WTC11 (cell line): ENCODE data around the gene TMEM184A. TPM values are rescaled to one million over a fixed set of nuclear protein-coding genes. Genes with fewer than 3 reads are reported as not detected.

Experiments used
- ATAC-seq: fragments of 200-7000 bp; cut with Tn5 transposase; 2 replicates; pipeline ENCODE4 v1.10.0; 2021; ENCODE audit warnings: mild to moderate bottlenecking, moderate library complexity
- CTCF ChIA-PET: fragments of 300-600 bp; sonication (Branson Sonifier 250); formaldehyde crosslinking; loops from one replicate; lab custom pipeline; 2021; ENCODE audit warnings: antibody characterized with exemption; lab: Charles Lee
- POLR2A ChIA-PET: fragments of 350-600 bp; sonication (Branson Sonifier 250); formaldehyde crosslinking; loops from one replicate; lab custom pipeline; 2021; ENCODE audit warnings: antibody characterized with exemption; lab: Charles Lee
- DNase-seq: peaks from one replicate; pipeline ENCODE4 v3.0.0; 2021; ENCODE audit warnings: low spot score
- H3K27ac Mint-ChIP-seq: 2 replicates; pipeline ENCODE4 v1.8.0; 2021; ENCODE audit warnings: mixed read lengths
- H3K27me3 Mint-ChIP-seq: 2 replicates; pipeline ENCODE4 v1.8.0; 2021; ENCODE audit warnings: low read depth, mild to moderate bottlenecking, moderate library complexity, mixed read lengths
- H3K36me3 Mint-ChIP-seq: 2 replicates; pipeline ENCODE4 v1.8.0; 2021; ENCODE audit warnings: mixed read lengths
- H3K4me1 Mint-ChIP-seq: 2 replicates; pipeline ENCODE4 v1.8.0; 2022; ENCODE audit warnings: mixed read lengths
- H3K4me3 Mint-ChIP-seq: 2 replicates; pipeline ENCODE4 v1.8.0; 2021; ENCODE audit warnings: mild to moderate bottlenecking, moderate library complexity, mixed read lengths
- H3K9me3 Mint-ChIP-seq: 2 replicates; pipeline ENCODE4 v1.8.0; 2021; ENCODE audit warnings: mixed read lengths
- ARID4B ChIP-seq: sonication (generic); formaldehyde crosslinking; IDR thresholded peaks from 2 replicates; pipeline ENCODE4 v1.8.0; 2023; ENCODE audit warnings: missing genetic modification reagents, mild to moderate bottlenecking, borderline replicate concordance
- CDX4 ChIP-seq: fragments of 250-450 bp; sonication (Bioruptor Pico); IDR thresholded peaks from 2 replicates; pipeline ENCODE4 v1.9.0; 2021; ENCODE audit warnings: moderate library complexity, mild to moderate bottlenecking, inconsistent platforms, borderline replicate concordance
- FOXK1 ChIP-seq: sonication (generic); formaldehyde crosslinking; IDR thresholded peaks from 2 replicates; pipeline ENCODE4 v1.8.0; 2022; ENCODE audit warnings: mild to moderate bottlenecking, moderate library complexity, missing genetic modification reagents
- GABPB1 ChIP-seq: sonication (generic); formaldehyde crosslinking; IDR thresholded peaks from 2 replicates; pipeline ENCODE4 v1.8.1; 2023; ENCODE audit warnings: mild to moderate bottlenecking, missing genetic modification reagents
- GRHL2 ChIP-seq: fragments of 250-450 bp; sonication (Bioruptor Pico); IDR thresholded peaks from 2 replicates; pipeline ENCODE4 v1.8.0; 2022; ENCODE audit warnings: mild to moderate bottlenecking, moderate library complexity; ENCODE audit not compliant: insufficient replicate concordance, severe bottlenecking
- IRF1 ChIP-seq: sonication (generic); formaldehyde crosslinking; IDR thresholded peaks from 2 replicates; pipeline ENCODE4 v1.8.0; 2023; ENCODE audit warnings: missing genetic modification reagents
- MXD4 ChIP-seq: fragments of 250-450 bp; sonication (Bioruptor Pico); IDR thresholded peaks from 2 replicates; pipeline ENCODE4 v1.8.0; 2021; ENCODE audit warnings: mild to moderate bottlenecking, moderate library complexity, borderline replicate concordance
- MYBL2 ChIP-seq: sonication (generic); formaldehyde crosslinking; IDR thresholded peaks from 2 replicates; pipeline ENCODE4 v1.8.1; 2023; ENCODE audit warnings: mild to moderate bottlenecking, moderate library complexity, missing genetic modification reagents
- PREB ChIP-seq: sonication (generic); formaldehyde crosslinking; IDR thresholded peaks from 2 replicates; pipeline ENCODE4 v1.8.1; 2022; ENCODE audit warnings: mild to moderate bottlenecking, missing genetic modification reagents, moderate library complexity, borderline replicate concordance
- SMAD4 ChIP-seq: sonication (generic); formaldehyde crosslinking; IDR thresholded peaks from 2 replicates; pipeline ENCODE4 v1.8.0; 2022; ENCODE audit warnings: mild to moderate bottlenecking, missing genetic modification reagents
- TP53 ChIP-seq: sonication (generic); formaldehyde crosslinking; IDR thresholded peaks from 2 replicates; pipeline ENCODE4 v1.8.1; 2023; ENCODE audit warnings: mild to moderate bottlenecking, missing genetic modification reagents
- ZNF219 ChIP-seq: sonication (generic); formaldehyde crosslinking; IDR thresholded peaks from 2 replicates; pipeline ENCODE4 v1.8.0; 2023; ENCODE audit warnings: missing genetic modification reagents, mild to moderate bottlenecking, borderline replicate concordance
- ZNF317 ChIP-seq: sonication (generic); formaldehyde crosslinking; IDR thresholded peaks from 2 replicates; pipeline ENCODE4 v1.8.1; 2023; ENCODE audit warnings: low read depth, mild to moderate bottlenecking, moderate library complexity, missing genetic modification reagents, borderline replicate concordance
- ZNF416 ChIP-seq: fragments of 250-450 bp; sonication (Bioruptor Pico); IDR thresholded peaks from 2 replicates; pipeline ENCODE4 v1.9.0; 2021; ENCODE audit warnings: mild to moderate bottlenecking, inconsistent platforms
- total RNA-seq: library from RNA; stranded (reverse); gene quantifications from 3 replicates; pipeline ENCODE4 v1.2.3, GENCODE V29; 2021
- TF ChIP-seq, protein P1 (sequence below): sonication (generic); formaldehyde crosslinking; IDR thresholded peaks from 2 replicates; pipeline ENCODE4 v1.8.0; 2022; ENCODE audit warnings: mild to moderate bottlenecking, missing genetic modification reagents
- TF ChIP-seq, protein P2 (sequence below): fragments of 250-450 bp; sonication (Bioruptor Pico); IDR thresholded peaks from 2 replicates; pipeline ENCODE4 v1.8.0; 2021; ENCODE audit warnings: mild to moderate bottlenecking

The TMEM184A gene
- total RNA-seq, 1 experiment from 2014 or later = 1.4 TPM

DNA sequence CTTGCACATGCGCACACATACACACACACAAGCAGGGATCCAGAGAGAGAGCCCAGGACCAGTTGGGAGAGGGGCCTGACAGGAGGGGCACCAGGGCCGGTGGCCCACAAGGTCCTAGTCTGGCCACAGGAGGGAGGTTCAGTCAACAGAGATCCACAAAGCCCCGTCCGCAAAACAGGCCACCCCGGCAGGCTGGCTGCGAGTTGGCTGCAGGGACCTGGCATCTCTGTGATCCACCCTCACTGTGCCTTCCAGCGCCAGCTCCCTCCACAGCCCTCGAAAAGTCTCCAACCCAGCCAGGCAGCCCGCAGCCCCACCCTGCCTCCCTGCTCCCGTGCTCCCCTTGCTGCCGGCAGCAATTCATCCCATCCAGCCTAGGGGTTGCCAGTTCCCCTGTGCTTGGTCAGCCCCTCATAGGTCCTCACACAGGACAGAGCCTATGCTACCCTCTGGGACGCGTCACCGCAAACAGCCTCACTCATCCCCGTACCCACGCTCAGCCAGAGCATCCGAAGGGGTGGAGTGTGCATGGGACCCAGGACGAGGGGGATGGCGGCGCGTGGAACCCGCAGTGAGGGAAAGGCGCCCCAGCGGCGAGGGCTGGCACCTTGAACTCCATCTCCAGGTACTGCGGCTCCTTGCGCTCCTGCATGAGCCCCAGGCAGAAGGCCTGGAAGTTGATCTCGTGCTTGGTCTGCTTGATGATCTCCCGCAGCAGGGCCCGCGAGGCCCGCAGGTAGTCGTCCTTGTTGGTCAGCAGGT lies 59.3 kb downstream of the TMEM184A start:
- ChIA-PET POLR2A (no interaction called here), CTCF (no interaction called here)
- DNase-seq (no peak), ATAC-seq (no peak)
- H3K27me3 Mint-ChIP-seq = no peaks in the 10 kb centered on the region
- no peak overlapping the region for H3K27ac Mint-ChIP-seq
- H3K4me1 Mint-ChIP-seq = no peaks in the 10 kb centered on the region
- TF ChIP-seq ZNF416 (CRISPR knock-in tag) = no peak
- TF ChIP-seq GRHL2 (CRISPR knock-in tag) = no peak
- no peak for TF ChIP-seq MYBL2 (CRISPR knock-in tag)
- TF ChIP-seq, protein P1, sequence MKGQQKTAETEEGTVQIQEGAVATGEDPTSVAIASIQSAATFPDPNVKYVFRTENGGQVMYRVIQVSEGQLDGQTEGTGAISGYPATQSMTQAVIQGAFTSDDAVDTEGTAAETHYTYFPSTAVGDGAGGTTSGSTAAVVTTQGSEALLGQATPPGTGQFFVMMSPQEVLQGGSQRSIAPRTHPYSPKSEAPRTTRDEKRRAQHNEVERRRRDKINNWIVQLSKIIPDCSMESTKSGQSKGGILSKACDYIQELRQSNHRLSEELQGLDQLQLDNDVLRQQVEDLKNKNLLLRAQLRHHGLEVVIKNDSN (CRISPR knock-in tag) = no peak
- no peak for TF ChIP-seq TP53 (CRISPR knock-in tag)
- no peak for TF ChIP-seq MXD4 (CRISPR knock-in tag)
- no peak for TF ChIP-seq IRF1 (CRISPR knock-in tag)
- TF ChIP-seq FOXK1 (CRISPR knock-in tag) = no peak
- TF ChIP-seq ARID4B (CRISPR knock-in tag) = no peak
- no peak for TF ChIP-seq CDX4
- TF ChIP-seq PREB (CRISPR knock-in tag) = no peak
- TF ChIP-seq SMAD4 (CRISPR knock-in tag) = no peak
- TF ChIP-seq, protein P2, sequence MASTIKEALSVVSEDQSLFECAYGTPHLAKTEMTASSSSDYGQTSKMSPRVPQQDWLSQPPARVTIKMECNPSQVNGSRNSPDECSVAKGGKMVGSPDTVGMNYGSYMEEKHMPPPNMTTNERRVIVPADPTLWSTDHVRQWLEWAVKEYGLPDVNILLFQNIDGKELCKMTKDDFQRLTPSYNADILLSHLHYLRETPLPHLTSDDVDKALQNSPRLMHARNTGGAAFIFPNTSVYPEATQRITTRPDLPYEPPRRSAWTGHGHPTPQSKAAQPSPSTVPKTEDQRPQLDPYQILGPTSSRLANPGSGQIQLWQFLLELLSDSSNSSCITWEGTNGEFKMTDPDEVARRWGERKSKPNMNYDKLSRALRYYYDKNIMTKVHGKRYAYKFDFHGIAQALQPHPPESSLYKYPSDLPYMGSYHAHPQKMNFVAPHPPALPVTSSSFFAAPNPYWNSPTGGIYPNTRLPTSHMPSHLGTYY = no peak
- TF ChIP-seq ZNF317 (CRISPR knock-in tag) = no peak
- no peak for TF ChIP-seq ZNF219
- no peak for TF ChIP-seq GABPB1
- H3K9me3 Mint-ChIP-seq = no peaks in the 10 kb centered on the region
- H3K4me3 Mint-ChIP-seq = no peak overlapping the region
- H3K36me3 Mint-ChIP-seq = peaks cover 35% of the 10 kb centered on the region
